HCT116 (cell line): Measurements from ENCODE around the gene PDHX. TPM values are rescaled to one million over a fixed set of nuclear protein-coding genes. Genes with fewer than 3 reads are reported as not detected.

ENCODE experiments used
- ATAC-seq: fragments of 200-7000 bp; cut with Tn5 transposase; 2 replicates; pipeline ENCODE4 v1.9.1; 2020; ENCODE audit warnings: mild to moderate bottlenecking, moderate library complexity
- BruUV-seq: library from RNA; stranded (reverse); fragments of 400-500 nt; replicated peaks from 2 replicates; lab custom pipeline; 2021; lab: Mats Ljungman, UMichigan
- CTCF ChIA-PET: fragments of 300-600 bp; sonication (Branson Sonifier 250); formaldehyde crosslinking; loops from one replicate; lab custom pipeline; 2021; ENCODE audit warnings: antibody characterized with exemption; lab: Charles Lee
- POLR2A ChIA-PET: fragments of 300-600, 350-600 bp; sonication (Branson Sonifier 250); formaldehyde crosslinking; loops from one replicate; lab custom pipeline; 2021; ENCODE audit warnings: antibody characterized with exemption; lab: Charles Lee
- RAD21 ChIA-PET, 2 experiments: fragments of 300-600 bp; sonication (Branson Sonifier 250); formaldehyde crosslinking; loops; one replicate each; lab custom pipeline; 2023; ENCODE audit warnings: low total read pairs in 2 of 2; ENCODE audit not compliant: uncharacterized antibody in 2 of 2, unreplicated experiment in 2 of 2, low non-redundant PET in 1 of 2; lab: Charles Lee
- DNase-seq: peaks from one replicate; pipeline ENCODE4 v3.0.0-alpha.2; 2010; ENCODE audit warnings: low read depth, low spot score
- H2AFZ ChIP-seq: fragments of 200-600 bp; shearing (Covaris generic), sonication (generic); 2 replicates; pipeline ENCODE4 v1.6.1; 2017; ENCODE audit warnings: low read depth, mixed run types, mixed read lengths, antibody characterized with exemption, low read length; ENCODE audit not compliant: poor library complexity, severe bottlenecking
- H3K27ac ChIP-seq: 2 replicates; pipeline ENCODE4 v1.5.1; 2012; ENCODE audit warnings: low read depth, low read length
- H3K27me3 ChIP-seq: fragments of 200-600 bp; sonication (generic); 2 replicates; pipeline ENCODE4 v1.6.1; 2016; ENCODE audit warnings: mixed run types, low read length, mixed read lengths; ENCODE audit not compliant: insufficient read depth
- H3K36me3 ChIP-seq, 2 experiments: fragments of 200-500 bp in 1 of 2; fragments of 200-600 bp in 1 of 2; sonication (Bioruptor generic) in 1 of 2; sonication (generic) in 1 of 2; 2 replicates each; pipeline versions ENCODE4 v1.5.1 to v1.6.1; 2014 to 2016; ENCODE audit warnings: low read length in 2 of 2, inconsistent platforms in 1 of 2, mixed read lengths in 1 of 2, mixed run types in 1 of 2; ENCODE audit not compliant: insufficient read depth in 2 of 2, control insufficient read depth in 1 of 2
- H3K4me1 ChIP-seq, 2 experiments: fragments of 200-600 bp in 1 of 2; sonication (generic) in 1 of 2; 2 replicates each; pipeline versions ENCODE4 v1.5.1 to v1.6.1; 2012 to 2017; ENCODE audit warnings: low read length in 2 of 2, inconsistent platforms in 1 of 2, mild to moderate bottlenecking in 1 of 2, mixed read lengths in 1 of 2, mixed run types in 1 of 2, moderate library complexity in 1 of 2; ENCODE audit not compliant: insufficient read depth in 2 of 2, control insufficient read depth in 1 of 2
- H3K4me2 ChIP-seq: fragments of 200-600 bp; sonication (generic); 2 replicates; pipeline ENCODE4 v1.6.1; 2017; ENCODE audit warnings: mixed run types, low read length, mixed read lengths
- H3K4me3 ChIP-seq, 2 experiments: fragments of 200-600 bp in 1 of 2; sonication (generic) in 1 of 2; replicated peaks in 1 of 2; 2 replicates each; pipeline ENCODE4 v1.5.1; 2011 to 2016; ENCODE audit warnings: low read length in 2 of 2, control low read depth in 1 of 2, low read depth in 1 of 2, mild to moderate bottlenecking in 1 of 2, mixed read lengths in 1 of 2, mixed run types in 1 of 2
- H3K79me2 ChIP-seq: fragments of 200-600 bp; sonication (generic); 2 replicates; pipeline ENCODE4 v1.6.1; 2017; ENCODE audit warnings: mild to moderate bottlenecking, mixed run types, low read length, moderate library complexity, mixed read lengths; ENCODE audit not compliant: insufficient read depth
- H3K9ac ChIP-seq: fragments of 200-600 bp; sonication (generic); 2 replicates; pipeline ENCODE4 v1.6.1; 2016; ENCODE audit warnings: low read length, mixed read lengths
- H3K9me2 ChIP-seq: fragments of 200-600 bp; sonication (generic), shearing (Covaris generic); 2 replicates; pipeline ENCODE4 v1.6.1; 2017; ENCODE audit warnings: mixed run types, mild to moderate bottlenecking, moderate library complexity; ENCODE audit not compliant: insufficient read depth
- H3K9me3 ChIP-seq, 2 experiments: fragments of 200-500 bp in 1 of 2; fragments of 200-600 bp in 1 of 2; sonication (Bioruptor generic) in 1 of 2; sonication (generic) in 1 of 2; 2 replicates each; pipeline ENCODE4 v1.6.1; 2014 to 2017; ENCODE audit warnings: low read length in 2 of 2, mixed read lengths in 2 of 2, inconsistent platforms in 1 of 2, low read depth in 1 of 2, mild to moderate bottlenecking in 1 of 2, mixed run types in 1 of 2, moderate library complexity in 1 of 2; ENCODE audit not compliant: control insufficient read depth in 1 of 2, insufficient read depth in 1 of 2
- H4K20me1 ChIP-seq: fragments of 200-600 bp; sonication (generic), shearing (Covaris generic); 2 replicates; pipeline ENCODE4 v1.6.1; 2017; ENCODE audit warnings: mixed run types, mild to moderate bottlenecking, moderate library complexity; ENCODE audit not compliant: insufficient read depth
- CEBPB ChIP-seq: IDR thresholded peaks from 2 replicates; pipeline ENCODE4 v1.6.1; 2012; ENCODE audit warnings: low read depth
- CTCF ChIP-seq, 3 experiments: fragments of 200-600 bp in 1 of 3; sonication (generic) in 1 of 3; IDR thresholded peaks in 2 of 3; conservative IDR thresholded peaks in 1 of 3; 2 replicates each; pipeline ENCODE4 v1.5.1; 2012 to 2017; ENCODE audit warnings: low read depth in 2 of 3, low read length in 2 of 3, antibody characterized with exemption in 1 of 3, borderline replicate concordance in 1 of 3, control low read depth in 1 of 3, mild to moderate bottlenecking in 1 of 3, mixed read lengths in 1 of 3, mixed run types in 1 of 3, moderate library complexity in 1 of 3; ENCODE audit not compliant: insufficient read depth in 1 of 3
- EGR1 ChIP-seq: IDR thresholded peaks from 2 replicates; pipeline ENCODE4 v1.6.1; 2012; ENCODE audit warnings: low read depth
- ELF1 ChIP-seq: IDR thresholded peaks from 2 replicates; pipeline ENCODE4 v1.6.1; 2012; ENCODE audit warnings: low read depth, borderline replicate concordance
- EZH2 ChIP-seq: fragments of 200-600 bp; sonication (generic); IDR thresholded peaks from 2 replicates; pipeline ENCODE4 v1.6.1; 2017; ENCODE audit warnings: antibody characterized with exemption, mixed run types
- RAD21 ChIP-seq: IDR thresholded peaks from 2 replicates; pipeline ENCODE4 v1.6.1; 2012; ENCODE audit warnings: low read depth, mild to moderate bottlenecking
- SIN3A ChIP-seq: IDR thresholded peaks from 2 replicates; pipeline ENCODE4 v1.6.1; 2012; ENCODE audit warnings: low read depth
- SRF ChIP-seq: IDR thresholded peaks from 2 replicates; pipeline ENCODE4 v1.6.1; 2012; ENCODE audit warnings: low read depth
- TCF7L2 ChIP-seq: IDR thresholded peaks from 2 replicates; pipeline ENCODE4 v1.7.0; 2011; ENCODE audit warnings: borderline replicate concordance, inconsistent platforms; ENCODE audit not compliant: insufficient read depth, insufficient read length; ENCODE audit errors: extremely low read depth
- ZBTB33 ChIP-seq: IDR thresholded peaks from 2 replicates; pipeline ENCODE4 v1.6.1; 2011; ENCODE audit warnings: mild to moderate bottlenecking, low read length, moderate library complexity; ENCODE audit not compliant: insufficient replicate concordance; ENCODE audit errors: extremely low read depth
- ZNF274 ChIP-seq: fragments of 200-500 bp; sonication (Bioruptor generic); IDR thresholded peaks from 2 replicates; pipeline ENCODE4 v1.6.1; 2014; ENCODE audit warnings: mild to moderate bottlenecking, low read depth, low read length, inconsistent platforms
- intact Hi-C: fragments of 100-400 bp; cut with micrococcal nuclease; formaldehyde crosslinking; loops from 2 replicates; pipeline ENCODE4 v1.10.0; 2022
- total RNA-seq: library from RNA; stranded (reverse); gene quantifications from one replicate; pipeline ENCODE4 v1.2.1, GENCODE V29; 2021; ENCODE audit not compliant: unreplicated experiment

The PDHX gene
- total RNA-seq, 1 experiment from 2014 or later, result 36.6 TPM

GRCh38 chr11:34936945-34937629, 20.7 kb downstream of the PDHX start:
- BruUV-seq, result no TSS peak

GRCh38 chr11:34938611-34939010, 22.2 kb downstream of the PDHX start:
- no TSS peak for BruUV-seq
- intact Hi-C loops, result no loop called here
- CTCF ChIA-PET, result interaction anchor here (1.2 kb wide), 1 partner anchor 453 kb away, joined by 3 read pairs; no protein-coding TSS in a partner anchor
- RAD21 ChIA-PET, result no interaction called here
- no peak overlapping the region for H2AFZ ChIP-seq
- H3K4me3 ChIP-seq, result no peak overlapping the region
- no peak for ATAC-seq
- no peaks in the 10 kb centered on the region for H3K9me2 ChIP-seq
- POLR2A ChIA-PET, result no interaction called here
- H3K9me3 ChIP-seq, result no peaks in the 10 kb centered on the region
- no peak overlapping the region for H3K27ac ChIP-seq
- no peaks in the 10 kb centered on the region for H3K27me3 ChIP-seq
- H3K4me2 ChIP-seq, result no peak overlapping the region
- H4K20me1 ChIP-seq, result no peaks in the 10 kb centered on the region
- H3K79me2 ChIP-seq, result peaks cover 13% of the 10 kb centered on the region; the same call in 1 of the 2 replicates
- H3K4me1 ChIP-seq, result no peaks in the 10 kb centered on the region
- no peaks in the 10 kb centered on the region for H3K36me3 ChIP-seq
- DNase-seq, result no peak
- H3K9ac ChIP-seq, result no peak overlapping the region
- TF ChIP-seq CEBPB (no peak), ELF1 (no peak), EZH2 (no peak), ZBTB33 (no peak), SIN3A (no peak), RAD21 (no peak), EGR1 (no peak), SRF (no peak), ZNF274 (no peak)

More at GRCh38 chr11:34936945-34937629, 20.7 kb downstream of the PDHX start:
- no peak for ATAC-seq
- ChIA-PET CTCF (no interaction called here), RAD21 (no interaction called here), POLR2A (no interaction called here)
- TF ChIP-seq CTCF (IDR thresholded peaks at IDR 0.05 in 2 of 3, conservative IDR thresholded peaks at IDR 0.05 in 1 of 3; ENCODE audit: borderline replicate concordance in 1 of 3, insufficient read depth in 1 of 3, low read depth in 2 of 3, low read length in 2 of 3) (no peak), TCF7L2 (no peak)
- no peaks in the 10 kb centered on the region for H3K36me3 ChIP-seq
- H3K4me3 ChIP-seq, result no peak overlapping the region
- H3K9me2 ChIP-seq, result no peaks in the 10 kb centered on the region
- H3K4me2 ChIP-seq, result no peak overlapping the region
- intact Hi-C loops, result no loop called here
- H3K79me2 ChIP-seq, result peaks cover 5% of the 10 kb centered on the region; the same call in 1 of the 2 replicates
- no peak overlapping the region for H3K9ac ChIP-seq
- no peak overlapping the region for H2AFZ ChIP-seq
- no peaks in the 10 kb centered on the region for H3K27me3 ChIP-seq
- H3K4me1 ChIP-seq, result no peaks in the 10 kb centered on the region
- no peak overlapping the region for H3K27ac ChIP-seq
- DNase-seq, result no peak
- H3K9me3 ChIP-seq, result no peaks in the 10 kb centered on the region
- no peaks in the 10 kb centered on the region for H4K20me1 ChIP-seq
